Measurements from ENCODE around the gene EFNA1. TPM values are rescaled to one million over a fixed set of nuclear protein-coding genes. Genes with fewer than 3 reads are reported as not detected.
A peak's percentile ranks its signal among the peaks of the same experiment; 100 is the strongest.

Gene EFNA1
- total and polyA plus RNA-seq, 2 of the 13 experiments (the other 11 are each of a cell fraction or from before 2014, with no cell fraction given): 81.8 to 874 TPM

GRCh38 chr1:155167166-155168104 is 39.8 kb downstream of the EFNA1 start (continued):
- TF ChIP-seq ATF5 (CRISPR knock-in tag; IDR thresholded peaks at IDR 0.05; ENCODE audit: low read depth): no peak
- no peak for TF ChIP-seq GRHL1 (CRISPR knock-in tag; conservative IDR thresholded peaks at IDR 0.05)
- no peak for TF ChIP-seq BHLHE40 (IDR thresholded peaks at IDR 0.05; ENCODE audit: low read length)
- TF ChIP-seq ZEB1 (IDR thresholded peaks at IDR 0.05; ENCODE audit: insufficient replicate concordance, low read depth): peak; percentile 69
- no peak for TF ChIP-seq ZNF558 (CRISPR knock-in tag; IDR thresholded peaks at IDR 0.05; ENCODE audit: borderline replicate concordance)
- TF ChIP-seq YY1 (IDR thresholded peaks at IDR 0.05; ENCODE audit: insufficient read depth, insufficient replicate concordance, low read depth, low read length): peak; percentile 31
- no peak for TF ChIP-seq EZH2 (conservative IDR thresholded peaks at IDR 0.05; ENCODE audit: low read depth, low read length)
- TF ChIP-seq ATF1 (CRISPR knock-in tag; IDR thresholded peaks at IDR 0.05): no peak
- no peak for TF ChIP-seq CCDC6 (CRISPR knock-in tag; IDR thresholded peaks at IDR 0.05)
- TF ChIP-seq, protein P1, sequence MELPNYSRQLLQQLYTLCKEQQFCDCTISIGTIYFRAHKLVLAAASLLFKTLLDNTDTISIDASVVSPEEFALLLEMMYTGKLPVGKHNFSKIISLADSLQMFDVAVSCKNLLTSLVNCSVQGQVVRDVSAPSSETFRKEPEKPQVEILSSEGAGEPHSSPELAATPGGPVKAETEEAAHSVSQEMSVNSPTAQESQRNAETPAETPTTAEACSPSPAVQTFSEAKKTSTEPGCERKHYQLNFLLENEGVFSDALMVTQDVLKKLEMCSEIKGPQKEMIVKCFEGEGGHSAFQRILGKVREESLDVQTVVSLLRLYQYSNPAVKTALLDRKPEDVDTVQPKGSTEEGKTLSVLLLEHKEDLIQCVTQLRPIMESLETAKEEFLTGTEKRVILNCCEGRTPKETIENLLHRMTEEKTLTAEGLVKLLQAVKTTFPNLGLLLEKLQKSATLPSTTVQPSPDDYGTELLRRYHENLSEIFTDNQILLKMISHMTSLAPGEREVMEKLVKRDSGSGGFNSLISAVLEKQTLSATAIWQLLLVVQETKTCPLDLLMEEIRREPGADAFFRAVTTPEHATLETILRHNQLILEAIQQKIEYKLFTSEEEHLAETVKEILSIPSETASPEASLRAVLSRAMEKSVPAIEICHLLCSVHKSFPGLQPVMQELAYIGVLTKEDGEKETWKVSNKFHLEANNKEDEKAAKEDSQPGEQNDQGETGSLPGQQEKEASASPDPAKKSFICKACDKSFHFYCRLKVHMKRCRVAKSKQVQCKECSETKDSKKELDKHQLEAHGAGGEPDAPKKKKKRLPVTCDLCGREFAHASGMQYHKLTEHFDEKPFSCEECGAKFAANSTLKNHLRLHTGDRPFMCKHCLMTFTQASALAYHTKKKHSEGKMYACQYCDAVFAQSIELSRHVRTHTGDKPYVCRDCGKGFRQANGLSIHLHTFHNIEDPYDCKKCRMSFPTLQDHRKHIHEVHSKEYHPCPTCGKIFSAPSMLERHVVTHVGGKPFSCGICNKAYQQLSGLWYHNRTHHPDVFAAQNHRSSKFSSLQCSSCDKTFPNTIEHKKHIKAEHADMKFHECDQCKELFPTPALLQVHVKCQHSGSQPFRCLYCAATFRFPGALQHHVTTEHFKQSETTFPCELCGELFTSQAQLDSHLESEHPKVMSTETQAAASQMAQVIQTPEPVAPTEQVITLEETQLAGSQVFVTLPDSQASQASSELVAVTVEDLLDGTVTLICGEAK (IDR thresholded peaks at IDR 0.05): no peak
- TF ChIP-seq, protein P1 (CRISPR knock-in tag; IDR thresholded peaks at IDR 0.05): no peak
- no peak for TF ChIP-seq ZNF441 (CRISPR knock-in tag; IDR thresholded peaks at IDR 0.05; ENCODE audit: borderline replicate concordance)
- TF ChIP-seq ZNF891 (CRISPR knock-in tag; IDR thresholded peaks at IDR 0.05): 0 out of 2 replicates have a peak, but pooled peaks have one; percentile 32
- no peak for TF ChIP-seq IKZF4 (CRISPR knock-in tag; IDR thresholded peaks at IDR 0.05; ENCODE audit: borderline replicate concordance, low read depth, not compliant biosample characterization)
- TF ChIP-seq ZNF569 (CRISPR knock-in tag; IDR thresholded peaks at IDR 0.05; ENCODE audit: borderline replicate concordance): no peak
- no peak for TF ChIP-seq ZNF337 (CRISPR knock-in tag; IDR thresholded peaks at IDR 0.05; ENCODE audit: borderline replicate concordance, low read depth)

Measured in HepG2 (cell line).